ENCODE data around the gene PISD.
A peak's percentile ranks its signal among the peaks of the same experiment; 100 is the strongest.

The PISD gene

DNA sequence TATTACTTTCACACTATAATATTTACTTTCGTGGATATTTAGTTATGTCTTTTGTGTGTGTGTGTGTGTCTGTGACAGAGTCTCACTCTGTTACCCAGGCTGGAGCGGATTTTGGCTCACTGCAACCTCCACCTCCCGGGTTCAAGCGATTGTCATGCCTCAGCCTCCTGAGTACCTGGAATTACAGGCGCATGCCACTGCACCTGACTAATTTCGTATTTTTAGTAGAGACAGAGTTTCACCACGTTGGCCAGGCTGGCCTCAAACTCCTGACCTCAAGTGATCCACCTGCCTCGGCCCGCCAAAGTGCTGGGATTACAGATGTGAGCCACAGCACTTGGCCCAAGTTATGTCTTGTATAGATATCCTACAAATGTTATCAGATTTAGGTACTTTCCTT is 9.9 kb downstream of the PISD start:
- no peak for DNase-seq

DNA sequence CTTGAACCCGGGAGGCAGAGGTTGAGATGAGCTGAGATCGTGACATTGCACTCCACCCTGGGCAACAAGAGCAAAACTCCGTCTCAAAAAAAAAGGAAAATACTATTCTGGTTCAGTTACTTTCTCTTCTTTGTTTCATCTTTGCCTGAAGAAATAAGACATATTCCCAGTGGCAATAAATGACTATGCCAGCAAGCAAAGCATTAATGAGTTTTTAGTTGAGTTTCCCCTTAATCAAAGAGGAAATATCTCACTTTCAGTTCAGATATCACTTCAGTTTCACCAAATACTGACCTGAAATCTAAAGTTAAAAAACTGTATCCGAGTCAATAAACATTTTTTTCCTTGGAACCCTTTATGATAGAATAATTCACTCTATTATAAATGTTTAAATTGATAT is 10.4 kb downstream of the PISD start:
- no peak for DNase-seq

DNA sequence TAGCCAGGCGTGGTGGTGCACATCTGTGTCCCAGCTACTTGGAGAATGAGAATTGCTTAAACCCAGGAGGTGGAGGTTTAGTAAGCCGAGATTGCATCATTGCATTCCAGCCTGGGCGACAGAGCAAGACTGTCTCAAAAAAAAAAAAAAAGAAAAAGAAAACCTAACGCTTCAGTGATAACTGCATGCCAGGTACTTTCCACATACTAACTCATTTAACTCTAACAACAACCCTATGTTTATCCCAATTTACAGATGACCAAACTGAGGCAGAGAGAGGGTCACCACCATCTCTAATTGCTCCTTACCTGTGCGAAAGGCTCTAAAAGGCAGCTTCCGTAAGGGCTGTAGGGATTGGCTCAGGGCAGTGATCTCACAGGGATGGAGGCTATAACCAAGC is 11.6 kb downstream of the PISD start:
- DNase-seq, result no peak

DNA sequence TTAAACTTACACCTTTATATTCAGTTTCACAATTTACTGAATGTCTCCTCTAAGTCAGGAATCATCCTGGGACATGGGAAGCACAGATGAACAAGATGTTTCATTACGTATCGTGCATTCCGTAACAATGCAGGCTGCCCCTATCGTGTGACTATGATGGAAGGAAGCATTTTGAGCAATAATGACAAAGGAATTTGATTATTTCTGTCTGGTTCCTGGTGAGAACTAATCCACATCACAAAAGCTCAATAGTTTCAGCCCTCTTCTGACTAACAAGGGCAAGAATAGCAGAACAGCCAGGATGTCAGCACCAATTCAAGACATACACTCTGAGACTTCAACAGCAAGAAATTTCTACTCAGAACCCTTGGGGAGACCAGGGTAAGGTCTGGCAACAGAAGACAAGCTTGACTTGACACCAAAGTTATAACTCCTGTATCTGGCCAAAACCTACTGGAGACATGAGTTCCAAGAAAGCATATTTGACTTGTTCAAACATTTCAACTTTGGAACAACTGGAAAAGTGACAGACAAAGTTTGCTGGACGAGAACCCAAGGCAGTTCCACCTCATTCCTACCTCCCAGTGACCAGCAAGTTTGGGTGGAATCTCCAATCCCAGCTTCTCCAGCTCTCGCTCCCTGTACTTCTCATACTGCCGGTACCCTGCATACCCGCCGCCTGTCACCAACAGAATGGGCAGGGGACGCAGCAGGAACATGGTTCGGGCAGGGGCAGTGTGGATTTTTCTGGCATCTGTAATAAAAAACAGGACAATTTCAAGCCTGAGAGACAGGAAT is 14.3 kb downstream of the PISD start:
- DNase-seq, result no peak

DNA sequence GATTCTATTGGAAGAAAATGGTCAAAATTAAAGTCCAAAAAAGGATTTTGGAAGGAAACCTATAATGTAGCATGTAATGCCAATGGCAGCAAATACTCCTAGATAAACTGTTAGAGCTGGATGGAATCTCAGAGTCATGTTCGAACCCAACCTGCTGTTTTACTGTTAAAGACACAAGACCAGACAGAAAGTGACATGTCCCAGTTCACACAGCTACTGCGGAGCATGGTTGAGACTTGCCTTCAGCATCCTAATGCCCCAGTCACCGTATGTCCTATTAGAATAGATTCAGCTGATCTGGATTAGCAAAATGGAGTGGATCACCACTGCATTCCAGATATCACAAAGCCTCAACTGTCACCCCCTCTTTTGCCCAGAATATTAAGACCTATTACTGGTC is 14.9 kb downstream of the PISD start:
- no peak for DNase-seq

DNA sequence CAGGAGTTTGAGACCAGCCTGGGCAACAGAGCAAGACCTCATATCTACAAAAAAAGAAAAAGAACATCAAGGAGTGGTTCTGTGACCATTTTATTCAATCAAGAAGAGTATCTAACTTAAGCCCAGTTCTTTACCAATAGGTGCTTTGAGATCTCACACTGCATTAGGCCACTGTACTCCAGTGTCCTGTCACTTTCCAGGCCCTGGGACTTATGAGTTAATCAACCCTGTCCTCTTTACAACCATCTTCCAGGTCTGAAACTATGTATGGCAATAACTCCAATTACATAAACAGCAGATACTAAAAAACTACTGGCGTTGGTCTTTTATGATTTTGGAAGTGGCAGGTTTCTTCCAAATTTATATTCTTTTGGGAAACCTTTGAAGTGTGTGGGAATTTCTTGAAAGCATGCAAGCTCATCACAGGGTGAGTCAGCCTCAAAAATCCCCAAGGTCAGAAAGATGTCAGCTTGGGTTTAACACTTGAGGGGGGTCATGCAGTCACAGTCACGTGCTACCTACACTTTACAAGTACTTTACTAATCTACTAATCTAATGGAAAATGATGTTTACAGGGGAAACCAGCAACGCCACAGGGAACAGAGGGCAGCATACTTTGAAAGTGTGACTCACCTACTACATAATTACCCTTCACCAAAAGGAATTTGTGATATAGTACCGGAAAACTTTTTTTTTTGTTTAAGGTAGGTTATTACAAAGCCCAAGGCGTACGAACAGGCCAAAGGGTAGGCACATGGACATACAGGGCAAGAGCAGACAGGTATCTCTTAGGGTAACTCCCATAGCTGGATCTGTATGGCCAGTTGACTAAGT is 15.6 kb downstream of the PISD start:
- DNase-seq, result no peak

DNA sequence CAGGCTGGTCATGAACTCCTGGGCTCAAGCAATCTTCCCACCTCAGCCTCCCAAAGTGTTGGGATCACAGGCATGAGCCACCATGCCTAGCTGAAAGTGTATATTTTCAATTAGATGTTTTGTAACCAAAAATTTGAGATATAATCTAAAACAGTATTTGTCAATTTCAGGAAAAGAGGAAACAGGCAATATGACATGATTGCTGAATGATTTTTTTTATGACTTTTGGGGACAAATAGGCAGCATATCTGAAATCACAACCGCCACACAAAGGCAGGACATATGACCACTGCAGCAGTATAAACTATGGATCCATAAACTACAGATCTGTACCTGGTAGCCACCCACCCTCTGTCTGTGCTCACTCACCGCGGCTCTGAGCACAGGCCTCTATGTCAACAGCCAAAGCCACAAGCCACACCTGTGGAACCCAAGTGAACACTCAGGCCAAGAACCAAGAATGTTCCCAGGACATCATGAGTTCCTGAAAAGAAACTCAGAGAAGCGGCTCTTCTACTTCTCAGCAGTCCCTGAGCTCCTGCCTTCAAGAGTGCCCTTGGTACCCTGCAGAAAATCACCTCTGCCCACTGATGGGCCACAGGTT is 22.5 kb downstream of the PISD start:
- DNase-seq, result no peak

DNA sequence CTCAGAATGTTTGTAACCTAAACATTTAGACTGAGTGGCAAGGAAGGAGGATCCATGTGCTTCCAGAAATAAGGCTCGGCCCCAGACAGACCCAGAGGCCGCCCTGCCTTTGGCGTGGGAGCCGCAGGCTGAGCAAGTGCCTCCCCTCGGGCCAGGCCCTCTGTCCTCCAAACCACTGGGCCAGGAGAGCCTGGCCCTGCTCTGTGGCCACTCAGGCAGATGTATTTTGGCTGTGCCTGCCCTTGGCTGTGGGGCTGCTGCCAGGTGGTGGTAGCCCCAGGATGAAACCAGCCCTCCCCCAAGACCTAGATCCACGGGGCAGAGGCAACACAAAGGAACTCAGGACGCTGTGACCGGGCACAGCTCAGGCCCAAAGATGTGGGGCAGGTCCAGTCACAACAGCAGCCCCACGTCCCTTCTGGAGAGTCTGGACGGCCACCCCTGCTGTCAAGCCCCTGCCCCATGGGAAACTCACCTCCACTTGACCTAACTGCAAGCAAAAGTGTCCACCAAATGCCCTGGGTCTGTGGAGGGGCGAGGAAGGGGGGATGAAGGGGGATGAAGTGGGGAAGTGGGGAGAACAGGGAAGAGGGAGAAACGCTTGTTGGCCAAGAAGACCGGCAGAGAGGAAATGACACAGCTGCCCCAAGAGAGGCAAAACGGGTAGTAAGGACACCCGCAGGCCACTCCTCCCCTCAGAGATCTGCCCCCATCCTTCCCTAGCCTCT is 24.0 kb downstream of the PISD start:
- no peak for DNase-seq

DNA sequence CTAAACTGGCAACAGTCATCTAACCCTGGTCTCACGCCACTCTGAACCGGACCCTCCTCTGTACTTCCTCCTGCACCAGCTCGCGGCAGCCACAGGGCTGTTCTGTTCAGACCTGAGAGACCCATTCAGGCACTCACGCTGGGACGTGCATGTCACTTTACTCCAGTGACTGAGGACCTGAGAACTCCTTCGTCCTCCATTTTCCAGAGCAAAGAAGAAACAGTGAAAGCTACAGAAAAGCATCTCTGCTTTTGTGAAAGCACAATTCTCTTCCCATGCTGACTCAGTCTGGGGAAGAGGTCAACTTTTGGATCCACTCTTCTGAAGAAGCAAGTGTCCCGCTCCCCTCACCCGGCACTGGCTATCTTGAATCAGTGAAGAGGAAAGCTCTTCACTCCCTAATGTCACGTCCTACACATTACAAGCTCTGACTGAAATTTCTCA is 24.5 kb downstream of the PISD start:
- no peak for DNase-seq

DNA sequence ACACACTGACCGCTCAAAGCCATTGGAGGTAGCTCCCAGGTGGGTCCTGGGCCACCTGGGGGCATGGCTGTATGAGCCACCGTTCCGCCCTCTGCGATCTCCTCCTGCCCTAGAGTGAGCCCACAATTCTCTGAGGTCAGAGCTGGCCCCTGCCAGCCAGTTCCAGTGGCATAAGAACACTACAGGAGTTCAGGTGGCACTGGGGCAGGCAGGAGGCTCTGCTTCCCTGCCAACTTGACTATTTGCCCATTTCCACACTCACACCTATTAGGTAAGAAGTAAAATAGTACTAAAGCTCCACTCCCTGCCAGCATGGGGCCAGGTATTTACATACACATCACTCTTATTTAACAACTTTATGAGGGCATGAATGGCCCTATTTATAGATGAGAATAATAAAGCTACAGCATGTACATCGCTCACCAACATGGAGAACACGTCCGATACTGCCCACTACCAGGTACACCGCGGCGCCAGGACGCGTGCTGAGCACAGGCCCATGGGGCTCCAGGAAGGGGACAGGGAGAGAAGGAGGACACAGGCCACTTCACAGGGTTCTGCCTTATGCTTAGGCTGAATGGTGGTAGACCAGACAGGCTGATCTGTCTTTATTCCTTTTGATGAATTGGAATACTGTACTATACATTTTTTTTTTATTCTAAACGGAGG is 26.2 kb downstream of the PISD start:
- no peak for DNase-seq

DNA sequence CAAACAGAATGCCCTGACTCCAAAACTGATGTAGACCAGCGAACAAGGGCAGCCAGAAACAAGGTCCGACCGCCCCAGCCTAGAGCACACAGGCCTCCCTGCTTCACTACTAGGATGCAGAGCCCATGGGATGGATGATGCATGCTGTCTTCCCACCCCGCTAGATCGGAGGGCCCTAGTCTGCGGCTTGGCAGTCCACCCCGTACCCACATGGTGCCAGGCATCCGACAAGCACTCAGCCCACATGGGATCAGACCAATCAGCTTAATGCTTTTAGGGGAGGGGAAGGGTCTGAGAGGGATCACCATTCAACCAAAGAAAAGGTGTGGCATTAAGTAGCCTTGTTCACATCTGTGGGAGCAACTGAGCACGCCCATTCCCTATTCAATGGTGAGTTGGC is 30.6 kb downstream of the PISD start:
- DNase-seq, result no peak

DNA sequence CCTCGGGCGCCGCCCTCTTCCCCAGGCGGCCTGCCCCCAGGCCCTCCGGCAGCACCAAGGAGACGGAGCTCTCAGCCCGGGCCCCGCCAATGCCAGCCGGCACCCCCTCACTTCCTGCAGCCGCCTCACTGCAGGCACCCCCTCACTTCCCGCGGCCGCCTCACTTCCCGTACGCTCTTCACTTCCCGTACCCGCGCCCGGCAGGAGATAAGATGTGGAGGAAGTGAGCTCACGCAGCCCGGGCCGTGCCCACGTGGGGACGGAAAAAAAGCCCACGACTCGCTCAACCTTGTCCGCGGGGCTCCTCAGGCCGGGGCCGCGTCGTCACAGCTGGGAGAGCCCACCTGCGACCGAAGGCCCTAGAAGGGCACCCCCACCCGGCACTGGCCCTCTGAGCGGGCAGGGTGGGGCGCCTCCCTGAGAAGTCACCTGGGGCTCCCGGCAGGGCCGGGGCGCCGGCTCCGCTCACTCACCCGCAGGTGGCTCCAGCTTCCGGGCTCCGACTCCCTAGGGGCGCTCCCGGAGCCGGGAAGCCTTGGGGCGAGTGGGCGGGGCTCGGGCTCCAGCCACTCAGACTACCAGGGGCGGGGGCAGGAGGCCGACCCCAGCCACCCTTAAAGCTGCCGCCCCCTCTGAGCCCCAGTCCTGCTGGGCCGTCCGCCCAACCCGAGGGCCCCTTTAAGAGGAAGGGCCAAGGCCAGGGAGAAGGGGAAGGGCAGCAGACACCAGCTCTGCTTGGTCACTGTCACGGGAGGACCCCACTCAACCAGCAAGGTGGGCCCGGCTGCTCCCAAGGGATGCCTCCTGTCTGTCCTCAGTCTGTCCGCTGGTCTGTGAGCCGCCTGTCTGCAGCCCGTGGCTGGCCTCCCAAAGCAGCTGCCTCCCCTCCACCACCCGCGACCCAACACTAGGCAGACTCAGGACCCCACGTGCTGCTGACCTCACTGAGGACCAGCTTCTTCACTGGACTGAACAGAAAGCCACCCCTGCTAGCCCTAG is 31.4 kb downstream of the PISD start:
- DNase-seq, result peak; percentile 93

DNA sequence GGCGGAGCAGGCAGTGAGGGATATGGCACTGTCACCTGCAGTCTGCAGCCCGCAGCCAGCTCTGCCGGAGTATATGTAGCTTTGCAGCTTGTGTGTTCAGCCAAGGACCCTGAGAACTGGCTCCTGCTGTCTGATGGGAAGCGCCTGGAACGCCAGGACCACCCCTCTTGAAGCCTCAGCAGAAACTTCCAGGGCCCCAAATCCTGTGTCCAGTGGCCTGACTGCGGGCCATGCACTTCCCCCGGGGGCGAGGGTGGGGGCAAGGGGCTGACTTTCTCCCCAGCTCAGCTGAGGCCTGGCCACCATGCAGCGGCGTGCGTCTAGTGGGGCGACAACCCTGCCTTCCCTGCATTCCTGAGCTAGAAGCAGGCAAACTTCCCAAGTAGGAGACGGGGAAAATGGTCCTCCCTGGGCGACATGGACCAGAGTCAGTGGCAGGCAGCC is 32.3 kb downstream of the PISD start:
- DNase-seq, result no peak

DNA sequence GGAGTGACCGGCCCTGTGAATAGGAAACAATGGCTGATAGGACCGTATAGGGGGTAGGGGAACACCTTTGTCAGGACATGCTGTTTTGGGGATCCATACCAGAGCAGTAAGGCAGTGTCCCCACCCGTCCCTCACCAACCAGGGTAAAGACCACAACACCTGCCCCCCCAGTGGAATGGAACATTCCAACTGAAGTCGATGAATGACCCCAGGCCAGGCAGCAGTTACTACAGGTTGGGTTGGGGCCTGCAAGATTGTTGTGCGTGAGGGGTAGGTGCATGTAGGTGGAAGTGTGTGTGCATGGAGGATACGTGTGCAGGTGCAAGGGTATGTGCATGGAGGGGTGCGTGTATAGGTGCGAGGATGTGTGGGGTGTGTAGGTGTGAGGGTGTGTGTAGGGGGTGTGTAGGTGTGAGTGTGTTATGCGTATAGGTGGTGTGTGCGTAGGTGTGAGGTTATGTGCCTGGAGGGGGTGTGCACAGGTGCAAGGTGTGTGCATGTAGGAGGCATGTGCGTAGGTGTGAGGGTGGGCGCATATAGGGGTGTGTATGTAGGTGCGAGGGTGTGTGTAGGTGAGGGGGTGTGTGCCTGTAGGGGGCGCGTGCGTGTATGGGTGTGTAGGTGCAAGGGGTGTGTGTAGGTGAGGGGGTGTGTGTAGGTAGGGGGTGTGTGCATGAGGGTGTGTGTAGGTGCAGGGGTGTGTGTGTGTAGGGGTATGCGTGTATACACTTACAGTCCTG is 32.9 kb downstream of the PISD start:
- peak; percentile 29 for DNase-seq

DNA sequence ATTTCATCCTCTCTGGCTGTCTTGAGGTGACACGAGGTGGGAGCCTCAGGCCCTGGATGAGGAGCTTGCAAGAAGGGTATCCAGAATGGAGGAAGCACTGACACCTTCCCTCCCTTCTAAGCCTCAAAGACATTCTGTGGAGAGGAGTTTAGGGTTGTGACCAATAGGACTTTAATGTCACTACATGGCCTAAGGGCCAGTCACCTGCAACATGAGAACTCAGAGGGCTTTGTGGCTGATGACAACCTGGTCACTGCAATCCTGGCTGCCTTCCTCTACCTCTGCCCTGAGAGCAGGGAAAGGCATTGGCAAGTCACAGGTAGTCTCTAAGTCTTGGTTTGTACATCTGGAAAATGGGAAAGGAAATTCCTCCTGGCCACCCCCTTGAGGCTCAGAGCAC is 33.7 kb downstream of the PISD start:
- DNase-seq, result no peak

DNA sequence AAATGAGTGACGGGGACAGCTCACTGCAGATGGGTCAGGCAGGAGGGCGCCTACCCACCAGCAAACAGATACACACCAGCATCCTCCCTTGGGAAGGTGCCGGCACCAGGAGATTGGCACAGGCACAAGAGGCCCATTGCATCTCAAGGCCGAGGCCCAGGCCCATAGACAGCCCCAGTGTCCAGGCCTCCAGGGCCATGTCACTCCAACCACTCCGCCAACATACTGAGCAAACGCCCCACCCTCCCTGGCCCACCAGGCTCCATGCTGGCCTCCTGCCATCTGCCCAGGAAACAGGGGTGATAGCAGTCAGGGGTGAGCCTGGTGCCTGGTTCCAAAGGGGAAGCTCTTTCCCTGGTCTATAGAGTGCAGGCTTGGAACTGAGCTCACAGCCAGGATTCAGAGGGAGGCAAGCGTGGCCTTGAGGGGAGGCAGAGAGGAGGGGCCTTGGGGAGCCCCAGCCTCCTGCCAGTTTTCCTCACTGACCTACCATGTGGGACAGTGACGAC is 34.7 kb downstream of the PISD start:
- DNase-seq, result no peak

DNA sequence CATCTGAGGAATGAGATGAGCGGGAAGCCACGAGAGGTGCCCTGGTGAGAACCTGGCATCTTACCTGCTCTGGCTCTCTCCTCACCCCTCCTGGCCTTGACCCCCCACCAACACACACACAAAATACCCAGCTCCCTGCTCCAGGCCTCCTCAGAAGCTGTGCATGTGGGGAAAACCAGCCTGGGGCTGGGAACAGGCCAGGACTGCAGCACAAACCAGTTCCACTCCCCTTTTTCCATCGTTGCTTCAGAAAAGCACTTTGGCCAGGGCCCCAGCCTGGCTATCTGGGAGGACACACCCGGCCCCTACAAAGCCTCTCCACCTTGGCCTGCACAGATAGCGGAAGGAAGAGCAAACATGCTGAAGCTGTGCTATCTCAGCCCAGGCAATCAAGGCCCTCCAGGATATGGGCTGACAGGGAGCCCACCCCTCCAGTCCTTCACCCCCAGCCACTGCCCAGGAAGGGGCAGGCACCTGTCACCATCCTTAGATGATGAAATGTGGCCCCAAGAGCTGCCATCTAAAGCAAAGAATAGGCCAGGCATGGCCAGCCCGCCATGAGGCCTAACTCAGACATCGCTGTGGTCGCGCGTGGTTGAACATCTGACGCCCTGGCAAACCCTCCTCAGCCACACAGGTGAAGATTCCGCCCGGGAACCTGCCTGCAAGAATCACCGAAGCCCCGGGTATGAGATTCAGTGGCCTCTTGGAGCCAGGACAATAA is 35.4 kb downstream of the PISD start:
- no peak for DNase-seq

DNA sequence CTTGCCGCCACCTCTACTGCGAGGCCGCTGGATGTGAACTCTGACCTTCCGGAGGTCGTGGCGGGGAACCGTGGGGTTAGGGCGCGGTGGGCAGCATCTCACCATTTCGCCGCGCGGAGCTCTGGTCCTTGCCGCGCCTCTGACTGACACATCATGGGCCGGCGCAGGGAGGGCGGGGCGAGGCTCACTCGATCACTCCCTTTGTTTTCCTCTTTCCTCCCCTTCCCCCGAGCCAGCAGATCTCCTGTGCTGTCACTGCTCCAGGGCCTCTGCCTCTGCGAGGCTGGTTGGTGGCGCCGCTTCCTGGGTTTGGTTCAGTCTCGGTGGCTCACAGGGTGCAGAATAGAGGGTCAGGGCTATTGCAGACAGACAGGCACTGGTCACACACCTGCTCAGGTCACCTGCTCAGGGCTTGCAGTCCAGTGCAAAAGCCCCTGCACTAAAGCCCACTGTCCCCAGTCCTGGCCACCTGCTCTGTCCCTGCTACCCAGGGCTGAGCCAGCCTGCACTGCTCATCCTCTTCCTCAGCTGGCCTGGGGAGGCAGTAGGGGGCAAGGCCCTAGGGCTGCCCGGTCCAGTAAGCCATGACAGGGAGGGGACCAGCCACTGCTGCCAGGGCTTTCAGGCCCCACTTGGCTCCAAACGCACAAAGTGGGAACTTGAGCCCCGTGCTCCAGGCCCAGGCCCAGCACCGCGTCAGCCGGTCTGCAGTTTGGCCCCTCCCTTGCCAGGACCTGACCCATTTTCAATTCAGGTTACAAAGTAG is 36.2 kb downstream of the PISD start:
- DNase-seq, result no peak

DNA sequence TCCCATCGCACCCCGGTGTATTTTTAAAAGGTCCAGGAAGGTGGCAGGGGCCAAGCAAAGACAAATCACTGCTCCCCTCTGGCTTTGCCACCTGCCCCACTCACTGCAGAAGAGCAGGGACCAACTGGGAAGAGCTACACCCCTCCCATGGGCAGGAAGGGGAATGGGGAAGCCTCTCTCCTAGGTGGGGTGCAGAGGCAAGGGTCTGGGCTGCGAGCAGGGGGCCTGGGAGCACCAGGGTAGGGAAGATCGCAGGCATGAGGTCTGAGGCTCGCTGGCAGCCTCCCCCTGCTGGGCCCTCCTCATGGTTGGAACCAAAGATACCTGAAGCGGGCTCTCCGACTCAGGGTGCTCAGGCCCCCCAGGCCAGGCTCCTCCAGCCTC is 36.8 kb downstream of the PISD start:
- no peak for DNase-seq

Data from CD4-positive, alpha-beta T cell treated with Interleukin-10 for 1 hour (primary cell).